ENCODE results near the gene HPCAL1.

GRCh38 chr2:10305715-10306114, 3.0 kb downstream of the HPCAL1 start:
- no peak for TF ChIP-seq CTCF (IDR thresholded peaks at IDR 0.05; ENCODE audit: poor library complexity, severe bottlenecking)
- no peak for TF ChIP-seq POLR2AphosphoS5 (IDR thresholded peaks at IDR 0.05)
- no peak for TF ChIP-seq TAF1 (IDR thresholded peaks at IDR 0.05; ENCODE audit: low read depth)
- no peak for TF ChIP-seq EP300 (conservative IDR thresholded peaks at IDR 0.05; ENCODE audit: poor library complexity, severe bottlenecking)
- no peak for TF ChIP-seq EZH2 (IDR thresholded peaks at IDR 0.05; ENCODE audit: borderline replicate concordance, insufficient read depth, low read length, poor library complexity, severe bottlenecking)
- TF ChIP-seq RAD21 (conservative IDR thresholded peaks at IDR 0.05) = no peak
